ENCODE data around the gene NOC2L. TPM values are rescaled to one million over a fixed set of nuclear protein-coding genes. Genes with fewer than 3 reads are reported as not detected.

NOC2L gene
- total and polyA plus RNA-seq, 9 of the 15 experiments (the other 6 are each of a cell fraction or from before 2014, with no cell fraction given) = 4.0 to 410 (median 200) TPM

GRCh38 chr1:921011-921837 lies 37.8 kb downstream of the NOC2L start (continued):
- TF ChIP-seq ZNF395 (CRISPR knock-in tag; IDR thresholded peaks at IDR 0.05) (no peak), RBM15 (IDR thresholded peaks at IDR 0.05; ENCODE audit: insufficient read depth, low read length) (no peak), RUNX1 (IDR thresholded peaks at IDR 0.05; ENCODE audit: low read depth) (no peak), E2F4 (CRISPR knock-in tag; IDR thresholded peaks at IDR 0.05; ENCODE audit: low read depth) (no peak), SIN3A (IDR thresholded peaks at IDR 0.05; ENCODE audit: borderline replicate concordance in 2 of 2, control insufficient read depth in 1 of 2, low read depth in 2 of 2, low read length in 2 of 2) (peak in 1 of 2 experiments; percentile 86; a peak in 2 of 4 replicates), RFX1 (IDR thresholded peaks at IDR 0.05) (no peak), ZBTB8A (IDR thresholded peaks at IDR 0.05; ENCODE audit: partially characterized antibody) (no peak), TCF7 (IDR thresholded peaks at IDR 0.05; ENCODE audit: borderline replicate concordance) (no peak), ZHX1 (conservative IDR thresholded peaks at IDR 0.05; ENCODE audit: low read length) (no peak), ZNF384 (IDR thresholded peaks at IDR 0.05; ENCODE audit: low read depth, low read length) (0 out of 2 replicates have a peak, but pooled peaks have one; percentile 14), ZNF79 (CRISPR knock-in tag; IDR thresholded peaks at IDR 0.05; ENCODE audit: low read depth) (no peak), ZNF780A (CRISPR knock-in tag; IDR thresholded peaks at IDR 0.05) (no peak), RNF219 (CRISPR knock-in tag; IDR thresholded peaks at IDR 0.05) (no peak), UBTF (IDR thresholded peaks at IDR 0.05; ENCODE audit: borderline replicate concordance in 1 of 2, low read depth in 2 of 2, low read length in 2 of 2) (peak; percentile 59 to 96; a peak in 2 of 4 replicates), ZBTB1 (CRISPR knock-in tag; IDR thresholded peaks at IDR 0.05; ENCODE audit: borderline replicate concordance, low read depth) (no peak), BHLHE40 (IDR thresholded peaks at IDR 0.05; ENCODE audit: low read length) (peak; percentile 55), ZNF24 (IDR thresholded peaks at IDR 0.05) (no peak)
